GM12891 (cell line): ENCODE results near the gene ABHD3.
A peak's percentile ranks its signal among the peaks of the same experiment; 100 is the strongest.
"Not testable (repeated sequence)": the region's sequence is repeated elsewhere in the genome, so short reads cannot be mapped to it uniquely, and the experiment has no call there.

Experiments used
- DNase-seq: peaks from one replicate; pipeline ENCODE4 v3.0.0; 2011; ENCODE audit warnings: low spot score; ENCODE audit not compliant: insufficient read length
- FAIRE-seq: peaks from 2 replicates; lab custom pipeline; 2011; peaks lifted over from hg19 to GRCh38; lab: Jason Lieb, UNC
- PAX5 ChIP-seq: IDR thresholded peaks from 2 replicates; pipeline ENCODE4 v1.6.1; 2011; ENCODE audit warnings: low read length, moderate library complexity, mild to moderate bottlenecking; ENCODE audit not compliant: insufficient read depth, severe bottlenecking
- POLR2A ChIP-seq: IDR thresholded peaks from 2 replicates; pipeline ENCODE4 v1.6.1; 2011; ENCODE audit warnings: low read depth, low read length, control low read depth
- POLR2AphosphoS5 ChIP-seq: IDR thresholded peaks from 2 replicates; pipeline ENCODE4 v1.6.1; 2011; ENCODE audit warnings: low read depth, low read length, control low read depth
- POU2F2 ChIP-seq: IDR thresholded peaks from 2 replicates; pipeline ENCODE4 v1.6.1; 2011; ENCODE audit warnings: low read depth, mild to moderate bottlenecking, control low read depth, low read length, moderate library complexity
- SPI1 ChIP-seq: IDR thresholded peaks from 2 replicates; pipeline ENCODE4 v1.6.1; 2011; ENCODE audit warnings: low read depth, low read length, control low read depth
- TAF1 ChIP-seq: IDR thresholded peaks from 2 replicates; pipeline ENCODE4 v1.6.1; 2011; ENCODE audit warnings: low read depth, low read length, control low read depth

The ABHD3 gene

DNA sequence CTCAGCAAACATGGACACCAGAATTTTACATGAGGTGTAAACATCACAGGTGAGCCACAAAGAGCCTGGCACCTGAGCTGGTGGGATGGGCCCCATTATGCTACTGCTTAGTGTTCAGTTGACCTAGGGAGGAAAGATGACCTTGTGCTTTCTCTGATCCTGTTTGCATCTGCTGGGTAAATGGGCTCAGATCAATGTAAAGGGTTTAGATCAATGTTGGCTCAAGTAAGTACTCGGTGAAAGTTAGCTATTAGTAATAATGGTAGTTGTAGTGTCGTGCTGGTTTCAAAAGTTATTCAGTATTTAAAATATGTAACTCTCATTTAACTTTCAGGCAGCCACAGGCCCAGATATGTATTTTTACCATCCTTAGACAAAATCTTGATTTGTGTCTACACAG lies 19.8 kb downstream of the ABHD3 start:
- no peak for TF ChIP-seq POLR2A
- no peak for TF ChIP-seq POLR2AphosphoS5
- no peak for TF ChIP-seq PAX5
- TF ChIP-seq POU2F2 = no peak
- no peak for TF ChIP-seq SPI1
- no peak for TF ChIP-seq TAF1
- FAIRE-seq (peak; percentile 43), DNase-seq (no peak)

GRCh38 chr18:21682371-21683051 lies 22.1 kb downstream of the ABHD3 start:
- no peak for DNase-seq
- no peak for TF ChIP-seq PAX5
- TF ChIP-seq POLR2AphosphoS5 = no peak
- no peak for TF ChIP-seq POU2F2
- no peak; the same call in 1 of the 2 replicates for TF ChIP-seq POLR2A
- TF ChIP-seq SPI1 = no peak
- no peak for TF ChIP-seq TAF1
- peak; percentile 86 for FAIRE-seq

DNA sequence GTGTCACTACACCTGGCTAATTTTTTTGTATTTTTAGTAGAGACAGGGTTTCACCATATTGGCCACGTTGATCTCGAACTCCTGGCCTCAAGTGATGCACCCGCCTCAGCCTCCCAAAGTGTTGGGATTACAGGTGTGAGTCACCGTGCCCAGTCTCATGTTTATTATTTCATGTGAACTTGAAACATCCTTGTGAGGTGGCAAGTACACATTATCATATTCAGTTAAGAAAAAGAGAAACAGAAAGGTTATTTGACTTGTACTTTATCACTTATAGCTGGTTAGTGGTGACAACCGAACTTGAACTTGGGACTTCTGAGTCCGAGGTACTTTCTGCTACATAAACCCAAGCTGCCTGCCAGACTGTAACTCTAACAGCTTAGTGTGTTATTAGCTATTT lies 24.4 kb downstream of the ABHD3 start:
- TF ChIP-seq POU2F2 = no peak
- FAIRE-seq = no peak
- no peak for DNase-seq

- FAIRE-seq (no peak), DNase-seq (no peak)
- TF ChIP-seq PAX5 = no peak
Measured at GRCh38 chr18:21678859-21679258, 25.7 kb downstream of the ABHD3 start.

GRCh38 chr18:21675354-21675753 lies 29.2 kb downstream of the ABHD3 start:
- FAIRE-seq, DNase-seq: not testable (repeated sequence)

GRCh38 chr18:21672521-21673267 lies 31.9 kb downstream of the ABHD3 start:
- no peak for DNase-seq
- FAIRE-seq = no peak
- no peak for TF ChIP-seq TAF1
- TF ChIP-seq SPI1 = no peak
- no peak for TF ChIP-seq POU2F2
- TF ChIP-seq POLR2AphosphoS5 = no peak
- no peak for TF ChIP-seq PAX5
- TF ChIP-seq POLR2A = no peak

DNA sequence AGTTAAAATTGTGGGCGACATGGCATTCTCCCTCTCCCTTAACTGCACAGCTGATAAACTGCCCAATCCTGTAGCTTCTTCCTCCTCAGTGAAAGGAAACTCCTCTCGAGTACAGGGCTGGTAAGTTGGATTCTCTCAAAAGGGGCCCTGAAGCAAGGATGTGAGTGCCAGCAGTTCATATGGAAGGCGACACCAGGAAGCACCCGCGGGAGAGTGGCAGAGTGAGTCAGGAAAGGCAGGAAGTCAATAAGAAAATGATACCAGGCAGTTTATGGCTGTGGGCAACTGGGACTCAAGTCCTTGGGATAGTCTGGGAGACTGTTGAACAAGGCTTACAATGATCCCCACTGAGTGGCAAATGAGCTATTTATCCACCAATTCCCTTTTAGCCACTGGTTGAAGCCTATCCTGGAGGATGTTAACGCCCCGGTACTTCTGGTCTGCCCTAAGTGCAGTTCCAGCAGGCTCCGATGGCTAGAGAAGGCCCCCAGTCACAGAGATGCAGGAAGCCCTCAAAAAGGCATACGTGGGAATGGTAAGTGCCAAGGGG lies 34.8 kb downstream of the ABHD3 start:
- TF ChIP-seq SPI1 (no peak), POLR2AphosphoS5 (no peak), POU2F2 (no peak), PAX5 (no peak), POLR2A (no peak), TAF1 (no peak)
- DNase-seq (no peak), FAIRE-seq (no peak)

DNA sequence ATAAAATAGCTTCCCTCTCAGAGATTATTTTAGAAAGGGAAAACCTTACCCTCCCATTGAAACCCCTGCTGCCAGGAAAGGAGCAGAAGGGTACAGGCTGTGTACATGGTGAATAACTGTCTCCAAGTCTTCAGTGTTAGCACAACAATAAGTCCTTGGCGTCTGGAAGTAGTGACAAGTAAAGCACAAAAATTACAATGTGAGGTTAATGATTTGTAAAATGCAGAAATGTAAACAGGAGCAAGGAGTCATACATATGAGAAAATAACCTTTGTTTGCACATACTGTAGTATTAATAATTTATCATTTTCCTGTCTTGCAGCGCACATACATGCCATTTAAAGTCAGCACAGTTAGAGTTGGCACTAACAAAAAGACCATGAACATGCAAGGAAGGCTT lies 40.5 kb downstream of the ABHD3 start:
- FAIRE-seq (no peak), DNase-seq (no peak)
- no peak for TF ChIP-seq POLR2AphosphoS5
- no peak for TF ChIP-seq POU2F2
- TF ChIP-seq TAF1 = no peak
- no peak for TF ChIP-seq POLR2A
- no peak for TF ChIP-seq SPI1
- no peak for TF ChIP-seq PAX5

DNA sequence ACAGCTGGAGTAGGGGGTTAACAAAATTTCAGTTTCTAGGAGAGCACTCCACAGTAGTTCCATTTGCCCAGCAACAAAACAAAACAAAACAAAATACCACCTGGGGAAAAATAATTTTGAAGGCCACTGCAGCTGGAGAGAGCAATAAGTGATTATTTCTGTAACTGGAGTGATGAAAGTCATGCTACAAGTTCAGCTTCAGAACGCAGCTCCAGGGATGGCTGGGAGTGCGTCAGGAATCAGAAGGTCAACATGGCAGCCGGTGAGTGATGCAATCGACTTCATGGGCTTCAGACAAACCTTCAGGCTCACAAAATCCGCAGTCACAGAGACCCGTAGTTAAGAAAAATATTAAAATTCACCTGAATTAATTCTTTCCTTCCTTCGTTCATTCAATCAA lies 41.0 kb downstream of the ABHD3 start:
- no peak for TF ChIP-seq POLR2A
- no peak for TF ChIP-seq POLR2AphosphoS5
- TF ChIP-seq PAX5 = no peak
- no peak for TF ChIP-seq SPI1
- TF ChIP-seq TAF1 = no peak
- TF ChIP-seq POU2F2 = no peak

GRCh38 chr18:21662581-21662980 lies 42.0 kb downstream of the ABHD3 start:
- TF ChIP-seq TAF1 (no peak), PAX5 (no peak), SPI1 (no peak), POLR2AphosphoS5 (no peak), POLR2A (no peak), POU2F2 (no peak)
- DNase-seq = no peak
- FAIRE-seq = no peak

More for the DNA sequence above, 41.0 kb downstream of the ABHD3 start:
- no peak for DNase-seq
- FAIRE-seq = no peak

GRCh38 chr18:21660078-21660477 lies 44.5 kb downstream of the ABHD3 start:
- FAIRE-seq (no peak), DNase-seq (no peak)
- no peak for TF ChIP-seq POLR2A
- no peak for TF ChIP-seq PAX5
- TF ChIP-seq TAF1 = no peak
- TF ChIP-seq POLR2AphosphoS5 = no peak
- no peak for TF ChIP-seq POU2F2
- TF ChIP-seq SPI1 = no peak
